IMR-90 (cell line): ENCODE measurements around the gene CNPY3.

Experiments
- BHLHE40 ChIP-seq: fragments of 150-350 bp; IDR thresholded peaks from 2 replicates; pipeline ENCODE4 v1.6.1; 2016; ENCODE audit warnings: mild to moderate bottlenecking, low read depth, low read length
- FOS ChIP-seq: fragments of 150-350 bp; IDR thresholded peaks from 2 replicates; pipeline ENCODE4 v1.6.1; 2016; ENCODE audit warnings: low read depth, low read length
- MAZ ChIP-seq: IDR thresholded peaks from 2 replicates; pipeline ENCODE4 v1.6.1; 2012; ENCODE audit warnings: low read depth, mild to moderate bottlenecking, low read length, improper control_type of control experiment, moderate library complexity, borderline replicate concordance
- MXI1 ChIP-seq: IDR thresholded peaks from 2 replicates; pipeline ENCODE4 v1.6.1; 2012; ENCODE audit warnings: low read depth, mild to moderate bottlenecking, low read length, moderate library complexity, borderline replicate concordance
- POLR2A ChIP-seq: IDR thresholded peaks from 2 replicates; pipeline ENCODE4 v1.6.1; 2012; ENCODE audit warnings: mild to moderate bottlenecking, low read depth, low read length
- RAD21 ChIP-seq: IDR thresholded peaks from 2 replicates; pipeline ENCODE4 v1.6.1; 2012; ENCODE audit warnings: low read length, improper control_type of control experiment
- RCOR1 ChIP-seq: IDR thresholded peaks from 2 replicates; pipeline ENCODE4 v1.6.1; 2012; ENCODE audit warnings: mild to moderate bottlenecking, low read length, improper control_type of control experiment; ENCODE audit not compliant: insufficient replicate concordance
- RFX5 ChIP-seq: IDR thresholded peaks from 2 replicates; pipeline ENCODE4 v1.8.0; 2012; ENCODE audit warnings: low read depth, mild to moderate bottlenecking, low read length, moderate library complexity
- SMC3 ChIP-seq: fragments of 150-350 bp; IDR thresholded peaks from 2 replicates; pipeline ENCODE4 v1.6.1; 2016; ENCODE audit warnings: low read depth, mild to moderate bottlenecking, antibody characterized with exemption, low read length, moderate library complexity
- TF ChIP-seq, protein P1 (sequence below): conservative IDR thresholded peaks from 2 replicates; pipeline ENCODE4 v1.5.1; 2012; ENCODE audit warnings: mild to moderate bottlenecking, low read depth, low read length, improper control_type of control experiment

DNA sequence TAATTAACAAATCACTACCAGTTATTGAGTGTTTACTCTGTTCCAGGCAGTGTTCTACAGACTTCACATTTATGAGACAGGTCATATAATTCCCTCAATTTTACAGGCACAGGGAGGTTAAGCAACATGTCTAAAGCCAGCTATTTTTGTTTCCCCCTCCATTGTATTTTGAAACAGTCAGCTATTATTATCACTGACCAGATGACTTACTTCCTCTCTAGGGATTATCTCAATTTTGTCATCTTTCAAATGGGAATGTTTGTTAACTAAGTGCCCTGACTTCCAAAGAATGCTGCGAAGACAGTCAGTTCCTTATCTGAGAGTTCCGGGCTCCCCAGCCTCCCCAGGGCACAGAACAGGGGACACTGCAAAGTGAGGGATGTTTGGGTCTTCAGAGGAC, 5.6 kb upstream of the CNPY3 start:
- TF ChIP-seq, protein P1, sequence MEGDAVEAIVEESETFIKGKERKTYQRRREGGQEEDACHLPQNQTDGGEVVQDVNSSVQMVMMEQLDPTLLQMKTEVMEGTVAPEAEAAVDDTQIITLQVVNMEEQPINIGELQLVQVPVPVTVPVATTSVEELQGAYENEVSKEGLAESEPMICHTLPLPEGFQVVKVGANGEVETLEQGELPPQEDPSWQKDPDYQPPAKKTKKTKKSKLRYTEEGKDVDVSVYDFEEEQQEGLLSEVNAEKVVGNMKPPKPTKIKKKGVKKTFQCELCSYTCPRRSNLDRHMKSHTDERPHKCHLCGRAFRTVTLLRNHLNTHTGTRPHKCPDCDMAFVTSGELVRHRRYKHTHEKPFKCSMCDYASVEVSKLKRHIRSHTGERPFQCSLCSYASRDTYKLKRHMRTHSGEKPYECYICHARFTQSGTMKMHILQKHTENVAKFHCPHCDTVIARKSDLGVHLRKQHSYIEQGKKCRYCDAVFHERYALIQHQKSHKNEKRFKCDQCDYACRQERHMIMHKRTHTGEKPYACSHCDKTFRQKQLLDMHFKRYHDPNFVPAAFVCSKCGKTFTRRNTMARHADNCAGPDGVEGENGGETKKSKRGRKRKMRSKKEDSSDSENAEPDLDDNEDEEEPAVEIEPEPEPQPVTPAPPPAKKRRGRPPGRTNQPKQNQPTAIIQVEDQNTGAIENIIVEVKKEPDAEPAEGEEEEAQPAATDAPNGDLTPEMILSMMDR, result no peak
- no peak for TF ChIP-seq POLR2A
- no peak for TF ChIP-seq MXI1
- TF ChIP-seq BHLHE40, result no peak
- no peak for TF ChIP-seq FOS
- no peak for TF ChIP-seq SMC3
- TF ChIP-seq RFX5, result no peak
- no peak for TF ChIP-seq MAZ
- TF ChIP-seq RCOR1, result no peak
- TF ChIP-seq RAD21, result no peak
